Neural cell (in vitro differentiated cells): ENCODE data around the gene ACOT8. TPM values are rescaled to one million over a fixed set of nuclear protein-coding genes. Genes with fewer than 3 reads are reported as not detected.
"Not testable (repeated sequence)": the region's sequence is repeated elsewhere in the genome, so short reads cannot be mapped to it uniquely, and the experiment has no call there.

Experiments used
- H2AFZ ChIP-seq: fragments of 200-600, 300-800 bp; sonication (generic), shearing (Covaris generic); 2 replicates; pipeline ENCODE4 v1.6.0; 2014; ENCODE audit warnings: low read depth, mild to moderate bottlenecking, antibody characterized with exemption, low read length, moderate library complexity
- H3F3A ChIP-seq: fragments of 200-600 bp; shearing (Covaris generic); 2 replicates; pipeline ENCODE4 v1.6.1; 2016; ENCODE audit warnings: mild to moderate bottlenecking, moderate library complexity, mixed read lengths, antibody characterized with exemption, low read length; ENCODE audit not compliant: insufficient read depth, poor library complexity, severe bottlenecking
- H3K27ac ChIP-seq: fragments of 200-600, 300-800 bp; sonication (generic), shearing (Covaris generic); 2 replicates; pipeline ENCODE4 v1.5.1; 2014; ENCODE audit warnings: mild to moderate bottlenecking, low read length, moderate library complexity
- H3K27me3 ChIP-seq: fragments of 300-800, 200-600 bp; sonication (generic), shearing (Covaris generic); 2 replicates; pipeline ENCODE4 v1.6.0; 2014; ENCODE audit warnings: mild to moderate bottlenecking, low read depth, low read length, moderate library complexity; ENCODE audit not compliant: insufficient read depth
- H3K36me3 ChIP-seq: fragments of 300-800, 200-600 bp; sonication (generic), shearing (Covaris generic); 2 replicates; pipeline ENCODE4 v1.5.1; 2014; ENCODE audit warnings: mild to moderate bottlenecking, antibody characterized with exemption, low read length, moderate library complexity; ENCODE audit not compliant: insufficient read depth
- H3K4me2 ChIP-seq: fragments of 300-800, 200-600 bp; sonication (generic), shearing (Covaris generic); 2 replicates; pipeline ENCODE4 v1.6.0; 2014; ENCODE audit warnings: mild to moderate bottlenecking, low read length
- H3K4me3 ChIP-seq: fragments of 300-800, 200-600 bp; sonication (generic), shearing (Covaris generic); 2 replicates; pipeline ENCODE4 v1.5.1; 2014; ENCODE audit warnings: mild to moderate bottlenecking, low read length, moderate library complexity
- H3K79me2 ChIP-seq: fragments of 200-600 bp; shearing (Covaris generic); replicated peaks from 2 replicates; pipeline ENCODE4 v1.6.0; 2014; ENCODE audit warnings: mild to moderate bottlenecking, low read length, moderate library complexity; ENCODE audit not compliant: insufficient read depth
- H3K9ac ChIP-seq: fragments of 300-800, 200-600 bp; sonication (generic), shearing (Covaris generic); 2 replicates; pipeline ENCODE4 v1.6.1; 2016; ENCODE audit warnings: mild to moderate bottlenecking, low read length, mixed read lengths
- H3K9me2 ChIP-seq: fragments of 200-600 bp; shearing (Covaris generic); 2 replicates; pipeline ENCODE4 v1.6.1; 2016; ENCODE audit warnings: mild to moderate bottlenecking, low read length, mixed read lengths; ENCODE audit not compliant: insufficient read depth
- H3K9me3 ChIP-seq: fragments of 200-600, 300-800 bp; sonication (generic), shearing (Covaris generic); 2 replicates; pipeline ENCODE4 v1.6.1; 2016; ENCODE audit warnings: mild to moderate bottlenecking, mixed run types, low read length, moderate library complexity, mixed read lengths
- H4K20me1 ChIP-seq: fragments of 200-600 bp; shearing (Covaris generic); 2 replicates; pipeline ENCODE4 v1.6.1; 2016; ENCODE audit warnings: mild to moderate bottlenecking, mixed run types; ENCODE audit not compliant: insufficient read depth
- EP300 ChIP-seq: fragments of 450-650 bp; conservative IDR thresholded peaks from 2 replicates; pipeline ENCODE4 v1.6.1; 2014; ENCODE audit warnings: antibody characterized with exemption, mild to moderate bottlenecking, moderate library complexity; ENCODE audit not compliant: poor library complexity, severe bottlenecking
- EZH2 ChIP-seq: fragments of 200-600, 300-800 bp; shearing (Covaris generic), sonication (generic); IDR thresholded peaks from 2 replicates; pipeline ENCODE4 v1.6.1; 2014; ENCODE audit warnings: antibody characterized with exemption, low read length, borderline replicate concordance, mild to moderate bottlenecking; ENCODE audit not compliant: insufficient read depth, poor library complexity, severe bottlenecking
- MXI1 ChIP-seq: fragments of 450-650 bp; conservative IDR thresholded peaks from 2 replicates; pipeline ENCODE4 v1.6.1; 2014; ENCODE audit warnings: antibody characterized with exemption, mild to moderate bottlenecking; ENCODE audit not compliant: poor library complexity, severe bottlenecking
- POLR2AphosphoS5 ChIP-seq: IDR thresholded peaks from 2 replicates; pipeline ENCODE4 v1.6.1; 2012
- RAD21 ChIP-seq: fragments of 450-650 bp; conservative IDR thresholded peaks from 2 replicates; pipeline ENCODE4 v1.6.1; 2014; ENCODE audit warnings: antibody characterized with exemption, mild to moderate bottlenecking, moderate library complexity
- REST ChIP-seq: IDR thresholded peaks from 2 replicates; pipeline ENCODE4 v1.6.1; 2012; ENCODE audit warnings: borderline replicate concordance
- SMC3 ChIP-seq: fragments of 450-650 bp; conservative IDR thresholded peaks from 2 replicates; pipeline ENCODE4 v1.6.1; 2014; ENCODE audit warnings: antibody characterized with exemption, mild to moderate bottlenecking, moderate library complexity; ENCODE audit not compliant: poor library complexity
- TAF1 ChIP-seq: IDR thresholded peaks from 2 replicates; pipeline ENCODE4 v1.6.1; 2012; ENCODE audit warnings: low read depth
- polyA plus RNA-seq: library from polyadenylated mRNA; depleted of rRNA; stranded (reverse); fragments of >200 nt; gene quantifications from 2 replicates; pipeline ENCODE4 v1.2.3, GENCODE V29; 2014
- TF ChIP-seq, protein P1 (sequence below): fragments of 450-650 bp; IDR thresholded peaks from 2 replicates; pipeline ENCODE4 v1.5.1; 2014; ENCODE audit warnings: antibody characterized with exemption, mild to moderate bottlenecking, moderate library complexity; ENCODE audit not compliant: poor library complexity, severe bottlenecking

Gene ACOT8
- polyA plus RNA-seq, 1 donor from 2014 or later, result 68.7 TPM

GRCh38 chr20:45904583-45905504 lies 47.7 kb upstream of the ACOT8 start:
- TF ChIP-seq TAF1 (no peak), RAD21 (no peak), POLR2AphosphoS5 (no peak), REST (no peak), EZH2 (no peak), EP300 (no peak), SMC3 (no peak), MXI1 (no peak)
- TF ChIP-seq, protein P1, sequence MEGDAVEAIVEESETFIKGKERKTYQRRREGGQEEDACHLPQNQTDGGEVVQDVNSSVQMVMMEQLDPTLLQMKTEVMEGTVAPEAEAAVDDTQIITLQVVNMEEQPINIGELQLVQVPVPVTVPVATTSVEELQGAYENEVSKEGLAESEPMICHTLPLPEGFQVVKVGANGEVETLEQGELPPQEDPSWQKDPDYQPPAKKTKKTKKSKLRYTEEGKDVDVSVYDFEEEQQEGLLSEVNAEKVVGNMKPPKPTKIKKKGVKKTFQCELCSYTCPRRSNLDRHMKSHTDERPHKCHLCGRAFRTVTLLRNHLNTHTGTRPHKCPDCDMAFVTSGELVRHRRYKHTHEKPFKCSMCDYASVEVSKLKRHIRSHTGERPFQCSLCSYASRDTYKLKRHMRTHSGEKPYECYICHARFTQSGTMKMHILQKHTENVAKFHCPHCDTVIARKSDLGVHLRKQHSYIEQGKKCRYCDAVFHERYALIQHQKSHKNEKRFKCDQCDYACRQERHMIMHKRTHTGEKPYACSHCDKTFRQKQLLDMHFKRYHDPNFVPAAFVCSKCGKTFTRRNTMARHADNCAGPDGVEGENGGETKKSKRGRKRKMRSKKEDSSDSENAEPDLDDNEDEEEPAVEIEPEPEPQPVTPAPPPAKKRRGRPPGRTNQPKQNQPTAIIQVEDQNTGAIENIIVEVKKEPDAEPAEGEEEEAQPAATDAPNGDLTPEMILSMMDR, result no peak
- Histone ChIP-seq H3K9me3 (no peaks in the 10 kb centered on the region), H3K9ac (no peak overlapping the region), H3K27ac (no peak overlapping the region), H3K4me2 (no peak overlapping the region), H3K9me2 (no peaks in the 10 kb centered on the region), H4K20me1 (no peaks in the 10 kb centered on the region), H2AFZ (no peak overlapping the region), H3K27me3 (no peaks in the 10 kb centered on the region), H3F3A (no peaks in the 10 kb centered on the region), H3K79me2 (no peaks in the 10 kb centered on the region), H3K4me3 (no peak overlapping the region), H3K36me3 (no peaks in the 10 kb centered on the region)

DNA sequence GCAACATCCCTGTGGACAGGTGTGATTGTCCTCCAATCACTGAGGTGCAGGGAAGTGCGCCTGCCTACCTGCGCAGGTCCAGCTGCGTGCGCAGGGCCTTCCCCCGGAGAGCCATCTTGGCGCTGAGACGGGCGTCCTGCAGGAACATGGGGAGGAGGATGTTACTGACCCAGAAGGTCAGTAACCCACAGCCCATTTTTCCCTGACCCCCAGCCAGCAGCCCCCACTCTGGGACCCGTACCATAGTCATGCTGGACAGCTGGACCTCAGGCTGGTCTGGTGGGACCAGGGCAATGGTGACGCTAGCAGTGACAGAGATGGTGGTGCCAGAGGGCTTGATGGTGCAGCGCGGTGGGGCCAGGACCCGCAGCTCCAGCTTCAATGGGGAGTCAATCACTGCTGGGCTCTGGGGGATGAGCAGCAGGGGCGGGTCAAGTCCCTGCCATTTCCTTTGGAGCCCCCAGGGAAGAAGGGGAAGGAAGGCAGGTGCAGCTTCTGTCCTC lies 45.1 kb upstream of the ACOT8 start:
- Histone ChIP-seq H3K36me3 (no peaks in the 10 kb centered on the region), H2AFZ (no peak overlapping the region), H3K27me3 (no peaks in the 10 kb centered on the region), H3K79me2 (no peaks in the 10 kb centered on the region), H3K4me3 (no peak overlapping the region), H3F3A (no peaks in the 10 kb centered on the region), H3K9me3 (no peaks in the 10 kb centered on the region), H3K9me2 (no peaks in the 10 kb centered on the region), H4K20me1 (no peaks in the 10 kb centered on the region), H3K4me2 (no peak overlapping the region), H3K9ac (no peak overlapping the region), H3K27ac (no peak overlapping the region)
- TF ChIP-seq EZH2 (no peak), EP300 (no peak), REST (no peak), TAF1 (no peak), MXI1 (no peak), SMC3 (no peak), POLR2AphosphoS5 (no peak), RAD21 (no peak)
- TF ChIP-seq, protein P1, result no peak

- H3F3A ChIP-seq, H2AFZ ChIP-seq, H3K79me2 ChIP-seq, H3K27me3 ChIP-seq, H4K20me1 ChIP-seq, H3K36me3 ChIP-seq, H3K9ac ChIP-seq, H3K4me3 ChIP-seq, H3K27ac ChIP-seq, H3K9me2 ChIP-seq, H3K9me3 ChIP-seq, H3K4me2 ChIP-seq: not testable (repeated sequence)
These were observed 44.1 kb upstream of the ACOT8 start for GRCh38 chr20:45901332-45901731.
